Mesothelial cell of epicardium (in vitro differentiated cells): ENCODE results near the gene EIF3J. TPM values are rescaled to one million over a fixed set of nuclear protein-coding genes. Genes with fewer than 3 reads are reported as not detected.

ENCODE experiments used
- DNase-seq, 2 experiments: peaks; one replicate each; pipeline ENCODE4 v3.0.0; 2021; ENCODE audit warnings: low spot score in 2 of 2; ENCODE audit not compliant: unreplicated experiment in 2 of 2
- H3K27ac Mint-ChIP-seq: 2 replicates; pipeline ENCODE4 v1.8.0; 2021; ENCODE audit warnings: mixed read lengths
- H3K27me3 Mint-ChIP-seq: 2 replicates; pipeline ENCODE4 v1.8.0; 2021; ENCODE audit warnings: low read depth, mixed read lengths
- H3K36me3 Mint-ChIP-seq: 2 replicates; pipeline ENCODE4 v1.8.0; 2021; ENCODE audit warnings: mixed read lengths
- H3K4me1 Mint-ChIP-seq: 2 replicates; pipeline ENCODE4 v1.8.0; 2021; ENCODE audit warnings: mixed read lengths
- H3K4me3 Mint-ChIP-seq: 2 replicates; pipeline ENCODE4 v1.8.0; 2021; ENCODE audit warnings: mild to moderate bottlenecking, moderate library complexity, mixed read lengths
- H3K9me3 Mint-ChIP-seq: 2 replicates; pipeline ENCODE4 v1.8.0; 2021; ENCODE audit warnings: mixed read lengths
- total RNA-seq: library from RNA; stranded (reverse); gene quantifications from 3 replicates; pipeline ENCODE4 v1.2.1, GENCODE V29; 2021
- TF ChIP-seq, protein P1 (sequence below): fragments of 200-600 bp; sonication (generic); IDR thresholded peaks from one replicate; pipeline ENCODE4 v1.5.0; 2021; ENCODE audit warnings: antibody characterized with exemption; ENCODE audit not compliant: unreplicated experiment

The EIF3J gene
- total RNA-seq, 1 donor from 2014 or later, result 75.7 TPM

DNA sequence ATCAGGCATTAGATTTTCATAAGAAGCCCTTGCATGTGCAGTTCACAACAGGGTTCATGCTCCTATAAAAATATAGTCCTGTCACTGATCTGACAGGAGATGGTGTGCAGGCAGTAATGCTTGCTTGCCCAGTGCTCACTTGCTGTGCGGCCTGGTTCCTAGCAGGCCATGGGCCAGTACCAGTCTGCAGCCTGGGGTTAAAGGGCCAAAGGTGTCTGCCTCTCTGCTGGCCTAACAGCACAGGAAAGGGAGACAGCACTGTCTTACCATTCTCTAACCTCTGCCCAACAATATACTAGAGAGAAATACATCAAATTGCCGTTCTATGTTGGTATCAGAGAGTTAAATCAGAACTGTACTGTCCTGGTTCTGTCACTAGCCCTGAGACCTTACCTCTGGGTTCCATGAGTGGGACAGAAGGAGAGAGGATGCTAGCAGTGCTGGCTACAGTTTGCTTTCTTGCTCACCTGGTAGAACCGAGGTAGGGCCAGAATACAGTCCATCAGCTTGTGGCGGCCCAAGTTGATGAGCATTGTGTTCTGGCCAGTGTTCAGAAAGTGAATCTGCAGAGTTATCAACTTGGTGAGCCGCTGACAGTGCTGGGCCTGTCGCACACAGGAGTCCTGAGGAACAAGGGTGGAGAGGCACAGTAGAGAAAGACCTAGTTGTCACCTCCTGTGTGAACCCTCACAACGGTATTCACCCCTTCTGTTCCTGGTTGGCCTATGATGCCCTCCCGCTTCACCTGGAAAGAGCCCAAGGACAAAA lies 28.6 kb downstream of the EIF3J start:
- DNase-seq, result no peak
- Mint-ChIP-seq H3K9me3 (peaks cover 25% of the 10 kb centered on the region), H3K27ac (no peak overlapping the region), H3K4me1 (no peaks in the 10 kb centered on the region), H3K27me3 (no peaks in the 10 kb centered on the region), H3K4me3 (no peak overlapping the region), H3K36me3 (peaks cover 56% of the 10 kb centered on the region)
- TF ChIP-seq, protein P1, sequence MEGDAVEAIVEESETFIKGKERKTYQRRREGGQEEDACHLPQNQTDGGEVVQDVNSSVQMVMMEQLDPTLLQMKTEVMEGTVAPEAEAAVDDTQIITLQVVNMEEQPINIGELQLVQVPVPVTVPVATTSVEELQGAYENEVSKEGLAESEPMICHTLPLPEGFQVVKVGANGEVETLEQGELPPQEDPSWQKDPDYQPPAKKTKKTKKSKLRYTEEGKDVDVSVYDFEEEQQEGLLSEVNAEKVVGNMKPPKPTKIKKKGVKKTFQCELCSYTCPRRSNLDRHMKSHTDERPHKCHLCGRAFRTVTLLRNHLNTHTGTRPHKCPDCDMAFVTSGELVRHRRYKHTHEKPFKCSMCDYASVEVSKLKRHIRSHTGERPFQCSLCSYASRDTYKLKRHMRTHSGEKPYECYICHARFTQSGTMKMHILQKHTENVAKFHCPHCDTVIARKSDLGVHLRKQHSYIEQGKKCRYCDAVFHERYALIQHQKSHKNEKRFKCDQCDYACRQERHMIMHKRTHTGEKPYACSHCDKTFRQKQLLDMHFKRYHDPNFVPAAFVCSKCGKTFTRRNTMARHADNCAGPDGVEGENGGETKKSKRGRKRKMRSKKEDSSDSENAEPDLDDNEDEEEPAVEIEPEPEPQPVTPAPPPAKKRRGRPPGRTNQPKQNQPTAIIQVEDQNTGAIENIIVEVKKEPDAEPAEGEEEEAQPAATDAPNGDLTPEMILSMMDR, result no peak

GRCh38 chr15:44566155-44566540 lies 29.2 kb downstream of the EIF3J start:
- H3K4me1 Mint-ChIP-seq, result no peaks in the 10 kb centered on the region
- H3K36me3 Mint-ChIP-seq, result peaks cover 54% of the 10 kb centered on the region
- no peak overlapping the region for H3K27ac Mint-ChIP-seq
- no peaks in the 10 kb centered on the region for H3K27me3 Mint-ChIP-seq
- DNase-seq, result no peak
- peaks cover 25% of the 10 kb centered on the region for H3K9me3 Mint-ChIP-seq
- no peak overlapping the region for H3K4me3 Mint-ChIP-seq
- TF ChIP-seq, protein P1, result no peak

- Mint-ChIP-seq H3K4me3 (no peak overlapping the region), H3K27ac (no peak overlapping the region), H3K9me3 (peaks cover 25% of the 10 kb centered on the region), H3K27me3 (no peaks in the 10 kb centered on the region), H3K4me1 (no peaks in the 10 kb centered on the region), H3K36me3 (peaks cover 56% of the 10 kb centered on the region)
- TF ChIP-seq, protein P1, result no peak
- DNase-seq, result no peak
Observed at GRCh38 chr15:44568338-44568737, 31.4 kb downstream of the EIF3J start.

GRCh38 chr15:44569316-44569715 lies 32.4 kb downstream of the EIF3J start:
- no peak for DNase-seq
- TF ChIP-seq, protein P1, result no peak
- Mint-ChIP-seq H3K36me3 (peaks cover 47% of the 10 kb centered on the region), H3K27me3 (no peaks in the 10 kb centered on the region), H3K4me1 (no peaks in the 10 kb centered on the region), H3K27ac (no peak overlapping the region), H3K9me3 (peaks cover 23% of the 10 kb centered on the region), H3K4me3 (no peak overlapping the region)

DNA sequence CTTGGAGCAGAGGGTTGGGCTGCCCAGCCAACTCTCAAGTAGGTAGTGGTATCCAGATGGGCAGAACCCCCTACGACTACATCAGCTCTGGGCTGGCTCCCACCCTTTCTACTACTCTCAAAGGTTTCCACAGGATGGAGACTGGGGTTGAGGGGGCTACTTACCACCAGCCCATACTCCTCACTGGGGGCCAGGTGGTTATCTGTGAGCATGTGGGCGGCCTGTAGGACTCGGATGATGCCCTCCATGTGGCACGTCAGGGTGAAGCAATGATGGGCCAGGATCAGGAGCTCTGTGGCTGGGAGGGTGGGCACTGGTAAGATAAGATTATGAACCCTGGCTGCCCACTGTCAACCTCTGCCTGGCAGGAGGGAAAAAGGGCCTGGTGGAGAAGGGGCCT lies 33.4 kb downstream of the EIF3J start:
- no peaks in the 10 kb centered on the region for H3K4me1 Mint-ChIP-seq
- H3K27ac Mint-ChIP-seq, result no peak overlapping the region
- TF ChIP-seq, protein P1, result no peak
- H3K9me3 Mint-ChIP-seq, result peaks cover 12% of the 10 kb centered on the region
- H3K4me3 Mint-ChIP-seq, result no peak overlapping the region
- peaks cover 45% of the 10 kb centered on the region for H3K36me3 Mint-ChIP-seq
- DNase-seq, result no peak
- no peaks in the 10 kb centered on the region for H3K27me3 Mint-ChIP-seq
